ENCODE measurements around the gene TMA7.

GRCh38 chr3:48451270-48451669 lies 11.2 kb downstream of the TMA7 start:
- TF ChIP-seq POLR2A (IDR thresholded peaks at IDR 0.05) (no peak), POLR2AphosphoS5 (IDR thresholded peaks at IDR 0.05) (no peak)
- TF ChIP-seq, protein P1, sequence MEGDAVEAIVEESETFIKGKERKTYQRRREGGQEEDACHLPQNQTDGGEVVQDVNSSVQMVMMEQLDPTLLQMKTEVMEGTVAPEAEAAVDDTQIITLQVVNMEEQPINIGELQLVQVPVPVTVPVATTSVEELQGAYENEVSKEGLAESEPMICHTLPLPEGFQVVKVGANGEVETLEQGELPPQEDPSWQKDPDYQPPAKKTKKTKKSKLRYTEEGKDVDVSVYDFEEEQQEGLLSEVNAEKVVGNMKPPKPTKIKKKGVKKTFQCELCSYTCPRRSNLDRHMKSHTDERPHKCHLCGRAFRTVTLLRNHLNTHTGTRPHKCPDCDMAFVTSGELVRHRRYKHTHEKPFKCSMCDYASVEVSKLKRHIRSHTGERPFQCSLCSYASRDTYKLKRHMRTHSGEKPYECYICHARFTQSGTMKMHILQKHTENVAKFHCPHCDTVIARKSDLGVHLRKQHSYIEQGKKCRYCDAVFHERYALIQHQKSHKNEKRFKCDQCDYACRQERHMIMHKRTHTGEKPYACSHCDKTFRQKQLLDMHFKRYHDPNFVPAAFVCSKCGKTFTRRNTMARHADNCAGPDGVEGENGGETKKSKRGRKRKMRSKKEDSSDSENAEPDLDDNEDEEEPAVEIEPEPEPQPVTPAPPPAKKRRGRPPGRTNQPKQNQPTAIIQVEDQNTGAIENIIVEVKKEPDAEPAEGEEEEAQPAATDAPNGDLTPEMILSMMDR (IDR thresholded peaks at IDR 0.05), result no peak
